ENCODE data around the gene SLC24A2.

The SLC24A2 gene

DNA sequence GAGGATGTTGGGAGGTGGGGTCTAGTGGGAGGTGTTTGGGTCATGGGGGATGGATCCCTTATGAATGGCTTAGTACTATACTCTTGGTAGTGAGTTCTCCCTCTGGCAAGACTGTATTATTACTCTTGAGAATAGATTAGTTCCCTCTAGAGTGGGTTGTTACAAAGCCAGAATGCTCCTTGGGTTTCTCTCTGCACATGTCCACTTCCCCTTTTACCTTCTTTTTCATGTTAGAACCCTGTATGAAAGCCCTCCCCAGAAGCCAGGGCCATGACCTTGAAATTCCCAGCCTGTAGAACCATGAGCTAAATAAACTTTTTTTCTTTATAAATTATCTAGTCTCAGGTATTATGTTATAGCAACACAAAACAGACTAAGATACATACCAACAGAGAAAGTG is 31.1 kb downstream of the SLC24A2 start:
- DNase-seq, result no peak

DNA sequence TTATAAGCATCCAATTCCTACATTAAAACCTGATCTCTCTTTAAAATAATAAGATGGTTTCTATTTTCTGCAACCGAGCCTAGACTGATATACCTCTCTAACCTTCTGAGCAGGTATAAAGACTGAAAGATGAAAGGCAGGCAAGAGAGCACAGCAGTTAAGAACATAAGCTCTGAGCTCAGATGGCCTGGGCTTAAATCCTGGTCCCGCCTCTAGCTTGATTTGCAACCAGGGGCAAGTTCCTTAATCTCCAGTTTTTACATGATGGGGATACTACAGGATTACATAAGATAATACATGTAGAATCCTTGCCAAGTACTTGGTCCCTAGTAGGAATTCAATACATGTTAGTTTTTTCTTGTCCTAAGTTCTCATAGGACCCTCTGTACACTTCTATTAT is 33.9 kb downstream of the SLC24A2 start:
- no peak for DNase-seq

DNA sequence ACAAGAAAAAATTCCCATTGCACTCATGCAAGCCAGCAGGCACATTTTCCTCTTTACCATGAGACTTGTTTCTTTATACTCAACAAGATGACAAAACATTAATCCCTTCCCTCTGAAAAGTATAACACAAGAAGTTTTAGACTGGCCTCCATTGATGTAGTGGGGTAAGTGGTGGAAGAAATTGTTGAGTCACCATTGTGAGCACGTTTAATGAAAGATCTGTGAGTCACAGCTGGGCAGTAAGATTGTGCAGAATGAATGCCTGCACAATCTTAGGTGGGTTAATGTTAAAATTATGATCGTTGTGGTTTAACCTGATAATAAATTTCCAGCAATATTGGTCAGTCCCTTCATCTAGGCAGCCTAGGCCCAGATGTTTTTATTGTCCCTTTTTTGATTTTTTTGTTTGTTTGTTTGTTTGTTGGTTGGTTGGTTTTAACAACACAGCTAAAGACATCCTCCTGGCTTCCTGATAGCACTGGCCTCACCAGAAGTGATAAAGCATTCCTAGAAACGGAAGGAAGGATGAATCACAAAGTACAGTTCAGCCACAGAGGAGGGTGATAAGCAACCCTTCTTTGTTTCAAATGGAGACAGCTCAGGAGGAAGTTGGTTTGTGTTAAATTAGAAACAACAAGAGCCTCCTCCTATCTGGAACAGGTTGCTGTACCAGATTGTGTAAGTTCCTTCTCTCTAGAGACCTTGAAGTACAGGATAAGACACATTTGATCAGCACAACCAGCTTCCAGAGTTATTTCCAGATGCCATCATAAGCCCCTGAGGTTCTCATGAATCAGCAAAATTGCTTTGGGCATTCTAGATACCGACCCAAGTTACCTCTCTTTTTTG is 40.3 kb downstream of the SLC24A2 start:
- DNase-seq, result no peak

DNA sequence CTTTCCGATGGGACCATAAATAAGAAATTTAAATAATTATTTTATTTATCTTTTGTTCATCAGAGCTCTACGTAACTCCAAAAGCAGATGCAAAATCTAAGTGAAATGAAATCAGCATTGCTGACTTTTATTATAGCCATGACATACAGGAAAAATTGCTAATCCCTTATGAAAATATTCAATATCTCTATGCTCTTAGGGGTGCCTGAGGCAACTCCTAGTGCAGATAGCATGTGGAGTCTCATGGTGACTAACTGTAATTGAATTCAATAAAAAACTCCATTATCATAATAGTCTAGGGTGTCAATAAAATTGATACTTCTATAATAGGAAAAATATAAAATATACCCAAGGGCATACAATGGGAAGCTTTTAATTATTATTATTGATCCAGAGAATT is 42.6 kb downstream of the SLC24A2 start:
- no peak for DNase-seq

DNA sequence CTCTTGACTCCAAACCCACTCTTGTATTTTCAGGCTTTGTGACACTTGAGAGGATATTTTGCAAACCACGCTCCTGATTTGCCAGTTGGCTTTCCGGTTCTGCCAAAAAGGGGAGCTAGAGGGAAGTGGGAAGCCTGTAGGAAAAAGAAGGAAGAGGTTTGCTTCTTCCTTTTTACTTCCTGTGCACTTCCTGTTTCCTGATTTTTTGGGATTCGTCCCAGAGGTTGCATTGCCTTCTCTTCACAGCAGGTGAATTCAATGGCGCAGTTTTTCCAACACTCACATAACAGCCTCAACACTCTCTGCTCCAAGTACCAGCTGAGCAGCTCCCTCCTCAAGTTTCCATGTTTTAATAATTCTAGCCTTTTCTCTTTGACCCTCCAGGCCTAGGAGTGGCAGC is 47.7 kb downstream of the SLC24A2 start:
- DNase-seq, result no peak
